ENCODE data around the gene GRIA1. TPM values are rescaled to one million over a fixed set of nuclear protein-coding genes. Genes with fewer than 3 reads are reported as not detected.

GRIA1 gene
- total RNA-seq, 1 experiment from 2014 or later: 0.81 TPM

- Mint-ChIP-seq H3K4me3 (no peak overlapping the region), H3K36me3 (peaks cover 6% of the 10 kb centered on the region; the same call in 1 of the 2 replicates), H3K27me3 (ENCODE audit: low read depth) (no peaks in the 10 kb centered on the region), H3K4me1 (peaks cover 32% of the 10 kb centered on the region), H3K27ac (peak overlapping the region; percentile 35), H3K9me3 (peaks cover 26% of the 10 kb centered on the region)
- ChIA-PET POLR2A (no interaction called here), CTCF (no interaction called here)
- DNase-seq (ENCODE audit: low spot score) (no peak), ATAC-seq (peak; percentile 38)
- TF ChIP-seq GRHL2 (CRISPR knock-in tag; IDR thresholded peaks at IDR 0.05; ENCODE audit: insufficient replicate concordance, severe bottlenecking) (no peak), SP1 (CRISPR knock-in tag; conservative IDR thresholded peaks at IDR 0.05) (0 out of 2 replicates have a peak, but pooled peaks have one; percentile 21)
Measured at GRCh38 chr5:153517241-153517611, 26.8 kb downstream of the GRIA1 start.

GRCh38 chr5:153520137-153520536 is 29.7 kb downstream of the GRIA1 start:
- no peak overlapping the region for H3K27ac Mint-ChIP-seq
- ChIA-PET POLR2A (no interaction called here), CTCF (interaction anchor here (1.3 kb wide), 1 partner anchor 444 kb away, joined by 4 read pairs; no protein-coding TSS in a partner anchor)
- TF ChIP-seq ZNF416 (CRISPR knock-in tag; IDR thresholded peaks at IDR 0.05): no peak
- no peak for TF ChIP-seq ZNF317 (CRISPR knock-in tag; IDR thresholded peaks at IDR 0.05; ENCODE audit: borderline replicate concordance, low read depth)
- no peak for TF ChIP-seq NR1H2 (CRISPR knock-in tag; IDR thresholded peaks at IDR 0.05)
- TF ChIP-seq JUN (CRISPR knock-in tag; IDR thresholded peaks at IDR 0.05): no peak
- no peak for TF ChIP-seq FOXK1 (CRISPR knock-in tag; IDR thresholded peaks at IDR 0.05)
- TF ChIP-seq PRRX2 (CRISPR knock-in tag; IDR thresholded peaks at IDR 0.05): no peak
- no peak for TF ChIP-seq NFYB (CRISPR knock-in tag; conservative IDR thresholded peaks at IDR 0.05; ENCODE audit: low read depth)
- no peak for TF ChIP-seq ZNF512 (CRISPR knock-in tag; IDR thresholded peaks at IDR 0.05; ENCODE audit: borderline replicate concordance)
- no peak for TF ChIP-seq PRDM15 (CRISPR knock-in tag; IDR thresholded peaks at IDR 0.05)
- no peak for TF ChIP-seq SMAD3 (CRISPR knock-in tag; IDR thresholded peaks at IDR 0.05; ENCODE audit: borderline replicate concordance)
- no peak for TF ChIP-seq ELF4 (CRISPR knock-in tag; IDR thresholded peaks at IDR 0.05; ENCODE audit: low read depth)
- TF ChIP-seq ATF3 (CRISPR knock-in tag; conservative IDR thresholded peaks at IDR 0.05): no peak
- no peak for TF ChIP-seq ATF2 (CRISPR knock-in tag; IDR thresholded peaks at IDR 0.05; ENCODE audit: borderline replicate concordance, low read depth)
- TF ChIP-seq ZNF281 (CRISPR knock-in tag; IDR thresholded peaks at IDR 0.05): no peak
- no peak for TF ChIP-seq NFE2L1 (CRISPR knock-in tag; IDR thresholded peaks at IDR 0.05)
- TF ChIP-seq ZMAT4 (CRISPR knock-in tag; IDR thresholded peaks at IDR 0.05): no peak
- no peak for TF ChIP-seq GABPB1 (CRISPR knock-in tag; IDR thresholded peaks at IDR 0.05)
- TF ChIP-seq ZNF396 (CRISPR knock-in tag; IDR thresholded peaks at IDR 0.05; ENCODE audit: borderline replicate concordance): no peak
- no peak for TF ChIP-seq ZNF671 (CRISPR knock-in tag; IDR thresholded peaks at IDR 0.05)
- peaks cover 35% of the 10 kb centered on the region for H3K4me1 Mint-ChIP-seq
- peak; percentile 34 for ATAC-seq
- no peaks in the 10 kb centered on the region for H3K36me3 Mint-ChIP-seq
- no peak overlapping the region for H3K4me3 Mint-ChIP-seq
- peaks cover 2% of the 10 kb centered on the region; the same call in 1 of the 2 replicates for H3K9me3 Mint-ChIP-seq
- H3K27me3 Mint-ChIP-seq (ENCODE audit: low read depth): no peaks in the 10 kb centered on the region
- DNase-seq (ENCODE audit: low spot score): no peak

All from WTC11 (cell line).